CD14-positive monocyte (primary cell): ENCODE measurements around the gene CCDC186. TPM values are rescaled to one million over a fixed set of nuclear protein-coding genes. Genes with fewer than 3 reads are reported as not detected.

ENCODE experiments used
- DNase-seq, 3 donors: peaks; one replicate each; pipeline ENCODE4 v3.0.0-alpha.2; 2011 to 2022
- H2AFZ ChIP-seq: 2 replicates; pipeline ENCODE4 v1.6.0; 2012; ENCODE audit warnings: mild to moderate bottlenecking, low read depth, low read length, inconsistent platforms; ENCODE audit not compliant: insufficient read depth, poor library complexity, severe bottlenecking
- H3K27ac ChIP-seq, 2 donors: 1 replicate in 1 of 2; 2 replicates in 1 of 2; pipeline ENCODE4 v1.5.1; 2012 to 2013; ENCODE audit warnings: low read length in 2 of 2, control low read depth in 1 of 2, inconsistent platforms in 1 of 2, low read depth in 1 of 2, mild to moderate bottlenecking in 1 of 2
- H3K27me3 ChIP-seq, 2 donors: one replicate each; pipeline versions ENCODE4 v1.6.0 to v1.6.1; 2011 to 2013; ENCODE audit warnings: low read length in 2 of 2; ENCODE audit not compliant: control insufficient read depth in 2 of 2, insufficient read depth in 2 of 2
- H3K36me3 ChIP-seq, 2 donors: replicated peaks in 1 of 2; 1 replicate in 1 of 2; 2 replicates in 1 of 2; pipeline versions ENCODE4 v1.5.1 to v1.6.1; 2012 to 2013; ENCODE audit warnings: low read length in 2 of 2, control low read depth in 1 of 2, inconsistent platforms in 1 of 2, mild to moderate bottlenecking in 1 of 2; ENCODE audit not compliant: insufficient read depth in 2 of 2, control insufficient read depth in 1 of 2
- H3K4me1 ChIP-seq, 2 donors: 1 replicate in 1 of 2; 2 replicates in 1 of 2; pipeline versions ENCODE4 v1.5.1 to v1.6.1; 2012 to 2013; ENCODE audit warnings: low read length in 2 of 2, control low read depth in 1 of 2, inconsistent platforms in 1 of 2, mild to moderate bottlenecking in 1 of 2, moderate library complexity in 1 of 2; ENCODE audit not compliant: insufficient read depth in 2 of 2, control insufficient read depth in 1 of 2
- H3K4me2 ChIP-seq: replicated peaks from 2 replicates; pipeline ENCODE3; 2012; ENCODE audit warnings: low read length, moderate library complexity, mild to moderate bottlenecking; ENCODE audit not compliant: poor library complexity, severe bottlenecking; ENCODE audit errors: extremely low read depth
- H3K4me3 ChIP-seq, 3 experiments: fragments of 200-600 bp in 1 of 3; sonication (generic) in 1 of 3; replicated peaks in 1 of 3; 1 replicate in 2 of 3; 2 replicates in 1 of 3; pipeline ENCODE4 v1.5.1; 2011 to 2013; ENCODE audit warnings: low read length in 3 of 3, mild to moderate bottlenecking in 3 of 3, control low read depth in 2 of 3, low read depth in 2 of 3, inconsistent platforms in 1 of 3, moderate library complexity in 1 of 3
- H3K79me2 ChIP-seq: 2 replicates; pipeline ENCODE4 v1.6.0; 2012; ENCODE audit warnings: mild to moderate bottlenecking, control low read depth, inconsistent platforms, low read length, moderate library complexity; ENCODE audit not compliant: insufficient read depth
- H3K9ac ChIP-seq: 2 replicates; pipeline ENCODE4 v1.6.0; 2017; ENCODE audit warnings: low read length, mild to moderate bottlenecking; ENCODE audit not compliant: insufficient read depth, poor library complexity, severe bottlenecking
- H3K9me3 ChIP-seq, 2 donors: replicated peaks in 1 of 2; 1 replicate in 1 of 2; 2 replicates in 1 of 2; pipeline versions ENCODE4 v1.5.1 to v1.6.1; 2012 to 2013; ENCODE audit warnings: low read length in 2 of 2, control low read depth in 1 of 2; ENCODE audit not compliant: control insufficient read depth in 1 of 2, insufficient read depth in 1 of 2
- H4K20me1 ChIP-seq: 2 replicates; pipeline ENCODE4 v1.6.0; 2012; ENCODE audit warnings: mild to moderate bottlenecking, low read length, control low read depth, moderate library complexity; ENCODE audit not compliant: insufficient read depth
- H3K27ac Mint-ChIP-seq, 7 donors: one replicate each; pipeline ENCODE4 v1.8.0; 2020; ENCODE audit warnings: mild to moderate bottlenecking in 7 of 7, mixed read lengths in 7 of 7, moderate library complexity in 6 of 7, inconsistent platforms in 2 of 7
- H3K27me3 Mint-ChIP-seq, 3 donors: one replicate each; pipeline ENCODE4 v1.8.0; 2021 to 2022; ENCODE audit warnings: low read depth in 3 of 3, mild to moderate bottlenecking in 3 of 3, mixed read lengths in 3 of 3, moderate library complexity in 3 of 3, inconsistent platforms in 1 of 3
- H3K36me3 Mint-ChIP-seq, 2 donors: one replicate each; pipeline ENCODE4 v1.8.0; 2020; ENCODE audit warnings: mixed read lengths in 2 of 2, inconsistent platforms in 1 of 2, mild to moderate bottlenecking in 1 of 2
- H3K4me1 Mint-ChIP-seq: one replicate; pipeline ENCODE4 v1.8.0; 2020; ENCODE audit warnings: mild to moderate bottlenecking, mixed read lengths
- H3K4me3 Mint-ChIP-seq, 2 donors: one replicate each; pipeline ENCODE4 v1.8.0; 2020; ENCODE audit warnings: mild to moderate bottlenecking in 2 of 2, mixed read lengths in 2 of 2, moderate library complexity in 1 of 2
- H3K9me3 Mint-ChIP-seq, 7 donors: one replicate each; pipeline ENCODE4 v1.8.0; 2020 to 2022; ENCODE audit warnings: mixed read lengths in 7 of 7, mild to moderate bottlenecking in 6 of 7, moderate library complexity in 6 of 7, inconsistent platforms in 2 of 7
- WGBS: methylation state at CpG from one replicate; pipeline ENCODE4 v1.1.5; 2013; ENCODE audit warnings: missing lambda C conversion rate; ENCODE audit not compliant: insufficient coverage; 5-methylcytosine and 5-hydroxymethylcytosine counted together
- intact Hi-C, 2 donors: fragments of 100-400 bp; cut with micrococcal nuclease; formaldehyde crosslinking; loops; one replicate each; pipeline versions ENCODE4 v1.15.0 to v1.15.1; 2023
- polyA plus RNA-seq, 3 donors: library from polyadenylated mRNA; depleted of rRNA in 1 of 3; unstranded in 2 of 3; stranded (reverse) in 1 of 3; fragments of 300-500 nt in 2 of 3; fragments of >200 nt in 1 of 3; fragmentation: Illumina TruSeq in 2 of 3; gene quantifications; 1 replicate in 2 of 3; 2 replicates in 1 of 3; pipeline ENCODE4 v1.2.3, GENCODE V29; 2012 to 2021
- TF ChIP-seq, protein P1 (sequence below): fragments of 200-600 bp; IDR thresholded peaks from one replicate; pipeline ENCODE4 v1.8.0; 2022; ENCODE audit warnings: antibody characterized with exemption, mild to moderate bottlenecking

The CCDC186 gene
- polyA plus RNA-seq, 3 donors: 6.9 to 9.8 (median 8.9) TPM

DNA sequence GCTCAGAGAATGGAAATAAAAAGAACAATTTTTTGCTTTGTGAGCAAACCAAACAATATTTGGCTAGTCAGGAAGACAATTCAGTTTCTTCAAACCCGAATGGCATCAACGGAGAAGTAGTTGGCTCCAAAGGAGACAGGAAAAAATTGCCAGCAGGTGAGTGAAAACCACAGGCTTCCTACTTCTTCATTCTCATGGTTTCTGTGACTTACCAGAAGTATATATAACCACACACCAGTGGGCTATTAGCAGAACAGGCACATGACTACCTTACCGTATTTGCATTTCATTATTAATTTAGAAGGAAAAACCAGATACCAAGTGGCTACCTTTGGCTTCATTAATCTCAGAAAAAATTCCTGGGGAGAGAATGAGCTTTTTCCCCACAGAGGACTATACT is 14.0 kb upstream of the CCDC186 start:
- Histone ChIP-seq H3K27me3 (no peaks in the 10 kb centered on the region), H3K4me3 (no peak overlapping the region), H3K4me1 (no peaks in the 10 kb centered on the region), H3K36me3 (no peaks in the 10 kb centered on the region), H3K4me2 (no peak overlapping the region), H2AFZ (no peak overlapping the region), H3K9ac (no peak overlapping the region), H3K9me3 (no peaks in the 10 kb centered on the region), H3K79me2 (no peaks in the 10 kb centered on the region), H4K20me1 (no peaks in the 10 kb centered on the region), H3K27ac (no peak overlapping the region)
- DNase-seq: no peak
- Mint-ChIP-seq H3K9me3 (peaks cover 0 to 2% (median 0%) of the 10 kb centered on the region in 7 donors), H3K4me1 (no peaks in the 10 kb centered on the region), H3K27ac (no peak overlapping the region), H3K4me3 (no peak overlapping the region), H3K36me3 (no peaks in the 10 kb centered on the region), H3K27me3 (peaks cover 0 to 8% (median 2%) of the 10 kb centered on the region in 3 donors)
- intact Hi-C loops: no loop called here
- 0% methylated on average over 2 of the region's 3 CpGs for WGBS
- TF ChIP-seq, protein P1, sequence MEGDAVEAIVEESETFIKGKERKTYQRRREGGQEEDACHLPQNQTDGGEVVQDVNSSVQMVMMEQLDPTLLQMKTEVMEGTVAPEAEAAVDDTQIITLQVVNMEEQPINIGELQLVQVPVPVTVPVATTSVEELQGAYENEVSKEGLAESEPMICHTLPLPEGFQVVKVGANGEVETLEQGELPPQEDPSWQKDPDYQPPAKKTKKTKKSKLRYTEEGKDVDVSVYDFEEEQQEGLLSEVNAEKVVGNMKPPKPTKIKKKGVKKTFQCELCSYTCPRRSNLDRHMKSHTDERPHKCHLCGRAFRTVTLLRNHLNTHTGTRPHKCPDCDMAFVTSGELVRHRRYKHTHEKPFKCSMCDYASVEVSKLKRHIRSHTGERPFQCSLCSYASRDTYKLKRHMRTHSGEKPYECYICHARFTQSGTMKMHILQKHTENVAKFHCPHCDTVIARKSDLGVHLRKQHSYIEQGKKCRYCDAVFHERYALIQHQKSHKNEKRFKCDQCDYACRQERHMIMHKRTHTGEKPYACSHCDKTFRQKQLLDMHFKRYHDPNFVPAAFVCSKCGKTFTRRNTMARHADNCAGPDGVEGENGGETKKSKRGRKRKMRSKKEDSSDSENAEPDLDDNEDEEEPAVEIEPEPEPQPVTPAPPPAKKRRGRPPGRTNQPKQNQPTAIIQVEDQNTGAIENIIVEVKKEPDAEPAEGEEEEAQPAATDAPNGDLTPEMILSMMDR: no peak

DNA sequence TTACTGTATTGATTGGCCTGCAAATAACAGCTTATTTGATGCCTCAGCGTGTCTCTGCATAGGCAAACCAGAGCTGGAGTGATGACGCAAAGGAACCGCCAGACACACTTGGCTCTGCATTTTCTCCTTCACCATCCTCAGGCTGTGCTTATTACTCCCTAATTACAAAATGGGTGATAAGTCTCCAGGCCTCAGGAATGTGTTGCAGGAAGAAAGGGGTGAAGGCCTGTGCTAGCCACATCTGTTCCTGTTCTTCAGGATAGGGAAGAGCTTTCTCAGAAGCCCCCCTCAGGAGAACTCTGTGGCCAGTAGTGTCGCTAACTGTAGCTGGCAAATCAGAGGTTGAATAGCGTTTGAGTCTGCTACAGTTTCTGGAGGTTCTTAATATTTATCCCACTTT is 10.3 kb upstream of the CCDC186 start:
- Mint-ChIP-seq H3K27ac (no peak overlapping the region), H3K4me3 (no peak overlapping the region)

More for the DNA sequence above, 10.3 kb upstream of the CCDC186 start:
- no CpG with 5 or more reads among the region's 5 CpGs for WGBS
- no peaks in the 10 kb centered on the region for H3K4me1 Mint-ChIP-seq
- H3K36me3 Mint-ChIP-seq: no peaks in the 10 kb centered on the region
- Histone ChIP-seq H3K4me2 (no peak overlapping the region), H3K4me1 (no peaks in the 10 kb centered on the region), H3K79me2 (no peaks in the 10 kb centered on the region), H3K4me3 (no peak overlapping the region), H3K9ac (no peak overlapping the region), H3K9me3 (no peaks in the 10 kb centered on the region), H4K20me1 (no peaks in the 10 kb centered on the region), H3K27me3 (no peaks in the 10 kb centered on the region), H3K36me3 (no peaks in the 10 kb centered on the region), H2AFZ (no peak overlapping the region), H3K27ac (no peak overlapping the region)
- peaks cover 3 to 8% (median 3%) of the 10 kb centered on the region in 3 donors for H3K27me3 Mint-ChIP-seq
- peaks cover 0 to 3% (median 0%) of the 10 kb centered on the region in 7 donors for H3K9me3 Mint-ChIP-seq
- TF ChIP-seq, protein P1: no peak
- no peak for DNase-seq
- intact Hi-C loops: no loop called here
